ENCODE measurements around the gene SUCLA2.
"Not testable (repeated sequence)": the region's sequence is repeated elsewhere in the genome, so short reads cannot be mapped to it uniquely, and the experiment has no call there.

The SUCLA2 gene

GRCh38 chr13:47945738-47946137 lies 55.3 kb downstream of the SUCLA2 start:
- DNase-seq (ENCODE audit: low read depth in 2 of 2) = peak; percentile 67 to 82
- H3K4me3 ChIP-seq (replicated peaks in 1 of 2; ENCODE audit: low read depth in 2 of 2, low read length in 2 of 2) = no peak overlapping the region
- TF ChIP-seq, protein P1, sequence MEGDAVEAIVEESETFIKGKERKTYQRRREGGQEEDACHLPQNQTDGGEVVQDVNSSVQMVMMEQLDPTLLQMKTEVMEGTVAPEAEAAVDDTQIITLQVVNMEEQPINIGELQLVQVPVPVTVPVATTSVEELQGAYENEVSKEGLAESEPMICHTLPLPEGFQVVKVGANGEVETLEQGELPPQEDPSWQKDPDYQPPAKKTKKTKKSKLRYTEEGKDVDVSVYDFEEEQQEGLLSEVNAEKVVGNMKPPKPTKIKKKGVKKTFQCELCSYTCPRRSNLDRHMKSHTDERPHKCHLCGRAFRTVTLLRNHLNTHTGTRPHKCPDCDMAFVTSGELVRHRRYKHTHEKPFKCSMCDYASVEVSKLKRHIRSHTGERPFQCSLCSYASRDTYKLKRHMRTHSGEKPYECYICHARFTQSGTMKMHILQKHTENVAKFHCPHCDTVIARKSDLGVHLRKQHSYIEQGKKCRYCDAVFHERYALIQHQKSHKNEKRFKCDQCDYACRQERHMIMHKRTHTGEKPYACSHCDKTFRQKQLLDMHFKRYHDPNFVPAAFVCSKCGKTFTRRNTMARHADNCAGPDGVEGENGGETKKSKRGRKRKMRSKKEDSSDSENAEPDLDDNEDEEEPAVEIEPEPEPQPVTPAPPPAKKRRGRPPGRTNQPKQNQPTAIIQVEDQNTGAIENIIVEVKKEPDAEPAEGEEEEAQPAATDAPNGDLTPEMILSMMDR (IDR thresholded peaks at IDR 0.05; ENCODE audit: low read depth, low read length) = no peak

DNA sequence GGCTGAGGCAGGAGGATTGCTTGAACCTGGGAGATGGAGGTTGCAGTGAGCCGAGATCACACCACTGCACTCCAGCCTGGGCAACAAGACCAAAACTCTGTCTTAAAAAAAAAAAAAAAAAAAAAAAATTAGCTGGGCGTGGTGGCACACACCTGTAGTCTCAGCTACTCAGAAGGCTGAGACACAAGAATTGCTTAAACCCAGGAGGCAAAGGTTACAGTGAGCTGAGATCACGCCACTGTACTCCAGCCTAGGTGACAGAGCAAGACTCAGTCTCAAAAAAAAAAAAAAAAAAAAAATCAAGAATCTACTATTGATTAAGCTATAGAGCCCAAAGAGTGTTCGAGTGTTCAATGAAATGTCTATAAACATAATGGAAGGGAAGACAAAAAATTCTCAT lies 55.9 kb downstream of the SUCLA2 start:
- H3K4me3 ChIP-seq (replicated peaks in 1 of 2; ENCODE audit: low read depth in 2 of 2, low read length in 2 of 2); DNase-seq (ENCODE audit: low read depth in 2 of 2): not testable (repeated sequence)

- TF ChIP-seq, protein P1 (IDR thresholded peaks at IDR 0.05; ENCODE audit: low read depth, low read length) = no peak
- no peak for DNase-seq (ENCODE audit: low read depth in 2 of 2)
- H3K4me3 ChIP-seq (replicated peaks in 1 of 2; ENCODE audit: low read depth in 2 of 2, low read length in 2 of 2) = no peak overlapping the region
These were observed 66.7 kb downstream of the SUCLA2 start for GRCh38 chr13:47934371-47934770.

DNA sequence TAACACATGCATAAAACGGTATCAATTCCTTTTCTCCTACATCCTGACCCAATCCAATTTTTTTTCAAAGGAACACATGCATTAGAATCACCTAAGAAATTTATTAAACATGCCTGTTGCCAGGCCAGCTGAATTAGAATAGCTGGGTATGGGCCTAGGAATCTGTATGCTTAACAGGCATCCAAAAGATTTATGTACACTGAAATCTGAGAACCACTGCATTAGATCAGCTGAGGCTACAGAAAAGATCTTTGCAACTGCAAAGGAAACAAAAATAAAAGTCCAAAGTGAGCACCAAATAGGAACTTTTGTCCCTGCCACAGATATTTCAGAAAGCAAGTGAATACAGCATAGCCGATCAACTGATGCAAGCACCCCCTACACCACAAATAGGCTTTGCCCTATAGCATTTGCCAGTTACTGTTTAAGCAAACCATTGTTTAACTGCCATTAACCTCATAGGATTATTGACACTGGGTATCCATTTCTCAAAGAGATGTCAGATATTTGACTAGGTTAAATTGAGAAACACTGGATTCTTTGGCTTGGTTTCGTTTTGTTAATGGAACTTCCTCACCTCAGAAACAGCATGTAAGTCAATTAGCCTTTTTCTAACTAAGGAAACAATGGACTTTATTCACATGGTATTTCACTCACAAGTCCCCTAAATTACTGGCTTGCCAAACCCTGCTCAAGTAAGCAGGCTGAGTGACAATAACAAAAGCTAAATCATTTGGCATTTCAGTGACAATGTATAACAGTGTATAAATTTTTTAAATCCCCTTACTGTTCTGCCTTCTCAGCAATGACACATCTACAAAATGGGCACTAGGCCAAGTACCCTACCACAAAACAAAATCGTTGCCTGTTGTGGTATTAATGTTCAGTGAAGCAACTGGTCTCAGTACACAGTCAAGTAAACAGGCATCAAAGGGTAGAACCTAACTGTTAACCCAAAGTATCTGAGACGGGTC lies 67.8 kb downstream of the SUCLA2 start:
- no peak overlapping the region for H3K4me3 ChIP-seq (replicated peaks in 1 of 2; ENCODE audit: low read depth in 2 of 2, low read length in 2 of 2)
- peak; percentile 10 to 20 for DNase-seq (ENCODE audit: low read depth in 2 of 2)
- TF ChIP-seq, protein P1 (IDR thresholded peaks at IDR 0.05; ENCODE audit: low read depth, low read length) = no peak

GRCh38 chr13:47930649-47931165 lies 70.4 kb downstream of the SUCLA2 start:
- no peak overlapping the region for H3K4me3 ChIP-seq (replicated peaks in 1 of 2; ENCODE audit: low read depth in 2 of 2, low read length in 2 of 2)
- no peak for DNase-seq (ENCODE audit: low read depth in 2 of 2)
- TF ChIP-seq, protein P1 (IDR thresholded peaks at IDR 0.05; ENCODE audit: low read depth, low read length) = no peak

DNA sequence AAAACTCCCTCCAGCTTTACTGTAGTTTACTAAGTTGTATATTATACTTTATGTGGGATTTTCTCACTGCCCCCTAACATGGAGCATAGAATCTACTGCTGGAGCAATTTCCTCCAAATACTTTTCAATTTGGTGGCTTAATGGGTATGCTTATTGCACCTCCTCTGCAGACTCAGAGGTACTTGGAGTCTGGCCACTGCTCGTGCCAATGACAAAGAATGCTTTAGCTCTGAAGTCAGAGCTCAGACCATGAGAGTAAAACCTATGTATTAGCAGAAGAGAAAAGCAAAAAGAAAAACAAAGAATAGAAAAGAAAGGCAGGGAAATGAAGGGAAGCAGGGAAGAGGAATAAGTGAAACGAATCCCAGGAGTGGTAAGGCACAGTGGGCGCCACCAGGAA lies 71.9 kb downstream of the SUCLA2 start:
- DNase-seq (ENCODE audit: low read depth in 2 of 2) = peak in 1 of 2 donors; percentile 16
- TF ChIP-seq, protein P1 (IDR thresholded peaks at IDR 0.05; ENCODE audit: low read depth, low read length) = no peak
- H3K4me3 ChIP-seq (replicated peaks in 1 of 2; ENCODE audit: low read depth in 2 of 2, low read length in 2 of 2) = no peak overlapping the region

- no peak overlapping the region for H3K4me3 ChIP-seq (replicated peaks in 1 of 2; ENCODE audit: low read depth in 2 of 2, low read length in 2 of 2)
- DNase-seq (ENCODE audit: low read depth in 2 of 2) = no peak
- TF ChIP-seq, protein P1 (IDR thresholded peaks at IDR 0.05; ENCODE audit: low read depth, low read length) = no peak
These were observed 84.0 kb downstream of the SUCLA2 start for GRCh38 chr13:47917022-47917574.

Data from cardiac fibroblast (primary cell).